HG02970 (cell line): ENCODE data around the gene JSRP1.

Source experiments
- ATAC-seq: cut with Tn5 transposase; IDR thresholded peaks from one replicate; pipeline ENCODE4 v1.9.1; 2021; ENCODE audit warnings: mild to moderate bottlenecking, moderate library complexity, moderate number of reproducible peaks; ENCODE audit not compliant: unreplicated experiment, low FRiP score

Gene JSRP1, protein sequence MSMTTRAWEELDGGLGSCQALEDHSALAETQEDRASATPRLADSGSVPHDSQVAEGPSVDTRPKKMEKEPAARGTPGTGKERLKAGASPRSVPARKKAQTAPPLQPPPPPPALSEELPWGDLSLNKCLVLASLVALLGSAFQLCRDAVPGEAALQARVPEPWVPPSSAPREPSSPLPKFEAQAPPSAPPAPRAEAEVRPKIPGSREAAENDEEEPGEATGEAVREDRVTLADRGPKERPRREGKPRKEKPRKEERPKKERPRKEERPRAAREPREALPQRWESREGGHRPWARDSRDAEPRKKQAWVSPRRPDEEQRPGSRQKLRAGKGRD

DNA sequence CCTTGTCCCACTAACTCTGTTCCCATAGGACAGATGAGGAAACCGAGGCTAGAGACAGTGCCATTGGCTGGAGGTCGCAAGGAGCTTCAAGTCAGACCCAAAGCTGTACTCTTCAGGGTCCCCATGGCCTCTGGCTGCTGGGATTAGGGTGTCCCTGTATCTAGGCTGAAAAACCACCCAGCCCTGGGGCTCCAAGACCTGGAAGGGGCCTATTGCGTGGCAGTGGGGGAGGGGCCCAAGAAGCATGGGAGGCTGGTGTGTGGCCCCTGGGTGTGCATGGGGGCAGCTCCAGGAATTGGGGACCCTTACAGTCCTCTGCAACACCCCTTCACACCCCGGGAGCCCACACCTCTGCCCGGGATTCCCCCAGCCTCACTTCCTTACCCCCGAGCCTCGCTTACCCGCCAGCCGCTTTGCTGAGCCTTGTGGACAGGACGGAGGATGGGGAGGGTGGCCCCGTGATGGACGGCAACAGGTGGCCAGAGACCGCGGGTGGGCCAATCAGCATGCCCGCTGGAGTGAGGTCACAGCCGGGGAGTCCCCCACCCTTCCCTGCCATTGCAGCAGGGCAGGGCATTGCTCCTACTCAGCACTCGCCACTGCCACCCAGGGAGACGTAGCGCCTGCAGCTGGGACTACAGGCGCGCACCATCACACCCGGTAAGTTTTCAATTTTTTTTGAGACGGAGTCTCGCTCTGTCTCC lies at the start of gene JSRP1:
Gene JSRP1, minus strand, starts transcription at position 436 of the 704 bp plus-strand sequence. CDS start 1,103 bp downstream, outside the sequence.
- ATAC-seq: no peak

DNA sequence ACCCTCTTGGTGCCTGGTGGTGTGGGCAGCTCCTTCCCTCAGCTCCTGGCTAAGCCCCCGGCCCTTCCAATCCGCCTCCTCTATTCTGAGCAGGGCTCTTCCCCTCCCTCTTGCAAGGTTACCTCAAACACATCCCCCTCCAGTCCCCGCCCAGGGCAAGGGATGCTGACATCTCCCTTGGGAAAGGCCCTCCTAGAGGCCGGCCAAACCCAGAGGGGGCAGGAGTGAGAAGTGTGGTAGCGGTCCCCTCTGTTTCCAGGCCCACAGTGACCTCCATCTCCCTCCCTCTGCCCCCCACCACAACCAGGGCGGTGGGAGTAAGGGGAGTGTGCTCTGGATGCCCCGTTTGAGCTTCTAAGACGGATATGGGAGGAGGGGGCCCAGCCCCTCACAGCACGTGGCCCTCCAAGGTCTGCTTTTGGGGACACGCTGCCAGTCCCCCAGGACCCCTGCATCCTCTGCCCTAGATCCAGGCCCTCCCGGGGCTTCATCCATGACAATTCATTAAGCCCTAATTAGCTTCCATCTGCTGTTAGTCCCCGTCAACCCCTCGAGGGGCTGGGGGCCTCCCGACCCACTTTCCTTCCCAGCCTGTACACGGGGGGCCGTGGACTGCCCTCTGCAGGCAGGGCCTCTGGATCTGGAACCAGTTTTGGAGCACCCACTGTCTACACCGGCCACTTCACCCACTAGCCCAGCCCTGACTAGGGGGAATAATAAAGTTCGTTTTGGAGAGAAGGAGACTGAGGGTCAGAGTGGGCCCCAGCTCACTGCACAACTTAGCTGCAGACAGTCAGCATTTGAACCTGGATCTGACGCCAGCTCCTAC lies 49.4 kb upstream of the JSRP1 start:
- ATAC-seq: no peak

DNA sequence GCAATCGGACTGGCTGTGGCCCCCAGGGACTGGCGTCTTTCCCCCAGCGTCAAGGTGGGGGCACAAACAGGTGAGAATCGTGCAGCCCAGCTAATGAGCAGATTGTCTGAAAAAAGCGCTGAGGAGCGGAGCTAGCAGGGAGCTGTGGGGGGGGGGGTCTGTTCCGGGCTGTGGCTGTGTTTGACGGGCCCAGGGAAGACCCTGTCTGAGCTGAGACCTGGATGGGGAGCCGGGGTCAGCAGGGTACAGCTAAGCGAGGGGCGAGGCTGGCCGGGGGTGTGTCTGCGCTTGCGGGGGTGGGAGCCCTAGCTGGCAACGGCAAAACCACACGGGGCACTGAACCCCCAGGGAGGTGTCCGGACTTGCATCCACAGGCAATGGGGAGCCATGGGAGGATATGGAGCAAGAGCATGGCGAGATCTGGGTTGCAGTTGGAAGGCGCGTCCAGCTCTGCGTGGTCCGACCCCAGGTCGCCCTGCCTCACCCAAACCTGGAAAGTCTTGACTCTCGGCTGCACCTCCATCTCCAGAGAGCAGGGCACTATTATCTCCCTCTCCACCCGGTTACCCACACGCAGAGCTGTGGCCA lies 47.1 kb upstream of the JSRP1 start:
- no peak for ATAC-seq

DNA sequence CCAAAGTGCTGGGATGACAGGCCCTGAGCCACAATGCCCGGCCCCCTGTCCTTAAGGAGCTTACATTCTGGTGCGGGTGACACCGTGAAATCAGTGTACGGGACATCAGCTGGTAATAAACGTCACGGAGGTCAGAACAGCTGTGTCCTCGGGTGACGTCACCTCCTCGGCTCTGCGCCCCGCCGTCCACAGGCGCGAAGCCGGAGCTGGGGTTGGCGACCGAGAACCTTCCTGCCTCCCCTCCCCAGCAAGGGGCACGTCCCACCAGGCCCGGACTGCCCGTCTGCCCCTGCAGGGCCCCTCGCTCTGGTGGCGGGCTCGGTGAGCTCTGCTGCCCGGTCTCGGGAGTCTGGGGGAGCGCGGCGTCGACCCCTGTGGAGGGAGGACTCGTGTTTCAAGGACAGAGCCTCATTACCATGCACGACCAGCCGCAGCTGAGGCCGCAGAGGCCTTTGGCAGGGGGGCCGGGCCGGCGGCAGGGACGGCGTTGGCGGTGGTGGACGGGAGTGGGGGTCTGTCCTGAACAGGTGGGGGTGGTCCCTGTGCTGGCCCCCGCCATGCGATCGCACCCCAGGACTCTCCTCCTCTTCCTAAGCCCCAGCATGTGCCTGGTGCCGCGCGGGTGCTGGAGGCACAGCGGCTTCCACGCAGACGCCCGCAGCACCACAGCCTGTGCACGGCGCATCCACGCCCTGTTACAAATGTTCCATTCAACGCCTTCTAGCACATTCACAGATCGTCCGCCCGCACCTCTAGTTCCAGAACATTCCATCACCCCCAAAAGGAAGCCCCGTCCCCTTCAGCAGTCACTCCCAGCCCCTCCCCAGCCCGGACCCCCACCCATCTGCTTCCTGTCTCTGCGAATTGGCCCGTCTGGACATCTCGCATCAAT lies 46.3 kb upstream of the JSRP1 start:
- no peak for ATAC-seq

DNA sequence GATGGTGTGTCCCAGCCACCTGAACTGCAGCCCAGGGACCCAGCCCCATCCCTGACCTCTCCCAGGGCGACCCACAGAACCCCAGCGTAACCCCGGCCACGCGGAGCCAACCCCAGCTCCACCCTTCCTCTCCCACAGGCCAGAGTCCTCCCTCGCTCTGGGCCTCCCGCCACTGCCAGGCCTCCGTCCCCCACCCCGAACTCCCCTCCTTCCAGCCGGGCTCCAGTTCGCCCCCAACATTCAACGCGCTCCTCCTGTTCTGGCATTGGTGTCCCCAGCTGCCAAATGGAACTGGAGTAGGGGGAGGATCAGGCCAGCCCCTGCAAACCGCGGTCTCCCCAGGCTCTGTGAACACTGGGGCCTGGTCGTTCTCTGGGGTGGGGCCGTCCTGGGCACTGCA lies 44.3 kb upstream of the JSRP1 start:
- ATAC-seq: no peak

DNA sequence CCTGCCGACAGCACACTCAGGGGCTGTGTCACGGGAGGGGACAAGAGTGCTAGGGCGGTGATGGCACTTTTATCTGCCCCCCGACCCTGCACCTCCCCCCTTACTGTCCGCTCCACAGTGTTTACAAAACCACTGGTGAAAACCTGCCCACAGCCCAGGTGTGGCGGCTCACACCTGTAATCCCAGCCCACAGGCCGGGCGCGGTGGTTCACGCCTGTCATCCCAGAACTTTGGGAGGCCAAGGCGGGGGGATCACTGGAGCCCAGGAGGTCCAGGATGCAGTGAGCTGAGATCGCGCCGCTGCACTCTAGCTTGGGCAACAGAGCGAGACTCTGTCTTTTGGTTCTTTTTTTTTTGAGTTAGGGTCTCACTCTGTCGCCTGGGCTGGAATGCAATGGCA lies 39.9 kb upstream of the JSRP1 start:
- no peak for ATAC-seq

DNA sequence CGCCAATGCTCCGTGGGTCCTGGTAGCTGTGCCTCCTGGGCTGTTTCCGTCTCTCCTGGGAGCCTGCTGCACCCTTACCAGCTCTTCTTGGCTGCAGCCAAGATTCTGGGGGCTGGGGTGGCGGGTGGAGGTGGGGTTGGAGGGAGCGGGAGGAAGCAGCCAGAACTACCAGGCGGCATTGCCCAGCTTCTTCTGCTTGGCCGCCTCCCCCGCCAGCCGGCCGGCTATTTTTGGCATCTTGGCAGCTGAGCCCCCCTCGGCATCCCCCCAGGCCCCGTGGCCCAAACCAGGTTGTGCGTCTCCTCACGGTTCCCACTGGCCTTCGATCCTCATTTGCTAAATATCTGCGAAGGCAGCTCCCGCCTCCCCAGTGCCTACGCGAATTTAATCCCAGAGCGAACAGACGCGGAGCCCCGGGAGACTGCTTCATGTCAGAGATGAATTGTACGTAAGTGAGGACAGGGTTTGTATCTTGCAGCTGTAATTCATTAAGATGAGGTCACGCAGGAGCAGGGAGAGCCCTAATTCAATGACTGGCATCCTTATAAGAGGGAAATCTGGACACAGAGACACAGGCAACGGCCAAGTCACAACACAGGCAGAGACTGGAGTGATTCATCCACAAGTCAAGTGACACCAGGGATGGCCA lies 38.6 kb upstream of the JSRP1 start:
- ATAC-seq: no peak

DNA sequence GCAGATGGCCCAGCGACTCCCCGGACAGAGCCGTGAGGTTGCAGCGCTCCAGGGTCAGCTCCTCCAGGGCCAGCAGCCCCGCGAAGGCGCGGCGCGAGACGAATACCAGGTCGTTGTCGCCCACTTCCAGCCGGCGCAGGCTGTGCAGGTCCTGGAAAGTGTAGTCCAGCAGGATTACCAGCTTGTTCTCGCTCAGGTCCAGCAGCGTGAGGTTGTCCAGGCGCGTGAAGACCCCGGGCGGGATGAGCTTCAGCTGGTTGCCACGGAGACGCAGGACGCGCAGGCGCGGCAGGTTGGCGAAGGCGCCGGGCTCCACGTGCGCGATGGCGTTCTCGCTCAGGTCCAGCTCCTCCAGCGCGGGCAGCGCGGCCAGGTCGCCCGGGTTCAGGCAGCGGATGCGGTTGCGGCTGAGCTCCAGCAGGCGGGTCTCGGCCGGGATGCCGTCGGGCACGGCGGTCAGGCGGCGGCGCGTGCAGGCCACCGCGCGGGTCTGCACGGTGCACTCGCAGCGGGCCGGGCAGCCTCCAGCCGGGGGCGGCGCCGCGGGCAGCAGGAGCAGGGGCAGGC lies 35.1 kb upstream of the JSRP1 start:
- no peak for ATAC-seq

DNA sequence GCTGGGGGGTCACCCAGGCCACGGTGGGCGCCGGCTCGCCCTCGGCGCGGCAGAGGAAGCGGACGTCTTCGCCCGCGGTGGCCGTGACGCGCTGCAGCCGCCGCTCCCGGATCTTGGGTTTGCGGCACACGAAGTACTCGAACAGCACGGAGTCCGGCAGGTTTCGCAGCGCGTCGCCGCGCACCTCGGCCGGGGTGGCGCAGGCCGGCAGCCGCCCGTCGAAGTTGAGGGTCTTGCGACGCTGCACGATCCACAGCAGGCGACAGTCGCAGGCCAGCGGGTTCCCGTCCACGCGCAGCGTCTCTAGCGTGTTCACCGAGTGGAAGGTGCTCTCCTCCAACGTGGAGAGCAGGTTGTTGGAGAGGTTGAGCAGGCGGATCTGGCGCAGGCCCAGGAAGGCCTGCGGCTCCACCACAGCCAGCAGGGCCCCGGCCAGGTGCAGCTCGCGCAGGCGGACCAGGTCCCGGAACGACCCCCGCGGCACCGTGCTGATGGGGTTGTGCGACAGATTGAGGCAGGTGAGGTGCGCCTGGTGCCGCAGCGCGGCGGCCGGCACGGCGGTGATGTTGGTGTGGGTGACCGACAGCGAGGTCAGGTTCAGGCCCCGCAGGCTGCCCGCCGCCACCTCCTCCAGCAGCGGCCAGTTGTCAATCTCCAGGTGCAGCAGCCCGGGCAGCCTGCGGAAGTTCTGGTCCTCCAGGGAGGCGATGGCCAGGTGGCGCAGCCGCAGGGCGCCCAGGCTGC lies 34.4 kb upstream of the JSRP1 start:
- ATAC-seq: no peak

DNA sequence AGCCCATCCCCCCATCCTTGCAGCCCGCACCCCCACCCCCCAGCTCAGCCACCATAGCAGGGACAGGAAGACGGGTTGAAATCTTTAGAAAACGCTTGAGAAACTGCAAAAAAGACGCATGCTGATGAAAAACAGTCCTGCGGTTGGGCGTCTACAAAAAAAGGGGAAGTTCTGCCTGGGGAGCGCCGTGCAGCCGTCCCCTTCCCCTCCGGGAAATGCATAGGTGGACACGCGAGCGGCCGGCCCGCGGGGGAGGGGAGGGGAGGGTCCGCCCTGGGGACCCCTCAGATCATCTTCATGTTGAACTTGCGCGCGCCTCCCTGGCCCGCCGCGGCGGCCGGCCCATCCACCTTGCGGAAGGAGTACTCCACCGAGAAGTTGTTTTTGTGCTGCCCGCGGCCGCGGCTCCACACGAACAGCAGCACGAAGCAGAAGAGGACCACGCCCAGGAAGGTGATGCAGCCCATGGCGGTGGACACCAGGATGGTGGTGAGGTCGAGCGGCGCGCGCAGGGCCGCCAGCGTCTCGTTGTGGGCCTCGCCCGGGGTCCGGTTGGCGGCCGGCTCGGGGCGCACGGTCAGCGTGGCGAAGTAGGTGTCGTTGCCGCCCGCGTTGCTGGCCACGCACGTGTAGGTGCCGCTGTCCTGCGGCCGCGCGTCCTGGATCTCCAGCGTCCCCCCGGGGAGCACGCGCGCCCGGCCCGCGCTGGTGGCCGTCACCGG lies 33.7 kb upstream of the JSRP1 start:
- no peak for ATAC-seq

DNA sequence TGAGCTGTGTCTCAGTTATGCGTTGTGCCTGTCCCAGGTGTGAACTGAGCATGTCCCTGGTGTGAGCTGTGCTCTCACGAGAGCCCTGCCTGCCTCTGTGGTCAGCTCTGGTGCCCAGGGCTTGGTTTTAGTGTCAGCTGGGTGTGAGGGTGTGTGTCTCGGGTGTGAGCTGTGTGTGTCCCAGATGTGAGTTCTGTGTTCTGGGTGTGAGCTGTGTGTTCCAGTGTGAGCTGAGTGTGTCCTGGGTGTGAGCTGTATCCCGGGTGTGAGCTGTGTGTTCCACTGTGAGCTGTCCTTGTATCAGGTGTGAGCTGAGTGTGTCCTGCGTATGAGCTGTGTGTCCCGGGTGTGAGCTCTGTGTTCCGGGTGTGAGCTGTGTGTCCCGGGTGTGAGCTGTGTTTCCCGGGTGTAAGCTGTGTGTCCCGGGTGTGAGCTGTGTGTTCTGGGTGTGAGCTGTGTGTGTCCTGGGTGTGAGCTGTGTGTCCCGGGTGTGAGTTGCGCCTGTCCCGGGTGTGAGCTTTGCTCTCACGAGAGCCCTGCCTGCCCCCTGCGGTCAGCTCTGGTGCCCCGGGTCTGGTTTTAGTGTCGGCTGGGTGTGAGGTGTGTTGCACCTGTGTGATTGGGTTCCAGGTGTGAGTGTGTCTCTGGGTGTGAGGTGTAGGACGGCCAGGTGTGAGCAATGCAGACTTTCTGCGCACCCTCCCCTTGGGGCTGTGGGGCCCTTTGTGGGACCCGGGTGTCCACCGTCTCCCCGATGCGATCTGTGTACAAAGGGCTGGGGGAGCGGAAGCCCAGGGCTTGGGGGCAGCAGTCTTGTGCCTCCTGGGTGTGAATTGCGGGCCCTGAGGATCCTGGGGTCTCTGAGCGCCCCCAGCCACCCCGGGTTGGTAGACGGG lies 32.8 kb upstream of the JSRP1 start:
- ATAC-seq: no peak

DNA sequence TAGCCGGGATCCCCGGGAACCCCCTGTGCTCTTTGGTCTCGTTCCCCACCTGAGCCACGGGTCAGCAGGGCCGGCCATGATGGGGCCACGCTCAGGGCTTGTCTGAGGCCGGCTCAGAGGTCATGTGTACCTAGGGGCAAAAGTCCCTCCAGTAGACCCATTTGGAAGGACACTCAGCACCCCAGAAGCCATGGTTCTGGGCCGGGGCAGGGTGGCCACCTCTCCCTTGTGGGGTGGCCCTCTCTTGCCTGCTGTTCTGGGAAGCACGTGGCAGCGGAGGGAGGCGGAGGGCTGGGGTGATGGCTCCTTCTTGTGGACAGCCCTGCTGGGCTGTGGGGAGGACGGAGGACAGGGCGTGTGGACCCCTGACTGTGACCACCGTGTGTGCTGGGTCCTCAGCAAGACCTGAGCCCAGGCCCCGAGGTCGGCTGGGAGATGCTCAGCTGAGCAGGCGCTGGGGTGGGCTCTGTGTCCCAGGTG lies 32.2 kb upstream of the JSRP1 start:
- ATAC-seq: no peak

DNA sequence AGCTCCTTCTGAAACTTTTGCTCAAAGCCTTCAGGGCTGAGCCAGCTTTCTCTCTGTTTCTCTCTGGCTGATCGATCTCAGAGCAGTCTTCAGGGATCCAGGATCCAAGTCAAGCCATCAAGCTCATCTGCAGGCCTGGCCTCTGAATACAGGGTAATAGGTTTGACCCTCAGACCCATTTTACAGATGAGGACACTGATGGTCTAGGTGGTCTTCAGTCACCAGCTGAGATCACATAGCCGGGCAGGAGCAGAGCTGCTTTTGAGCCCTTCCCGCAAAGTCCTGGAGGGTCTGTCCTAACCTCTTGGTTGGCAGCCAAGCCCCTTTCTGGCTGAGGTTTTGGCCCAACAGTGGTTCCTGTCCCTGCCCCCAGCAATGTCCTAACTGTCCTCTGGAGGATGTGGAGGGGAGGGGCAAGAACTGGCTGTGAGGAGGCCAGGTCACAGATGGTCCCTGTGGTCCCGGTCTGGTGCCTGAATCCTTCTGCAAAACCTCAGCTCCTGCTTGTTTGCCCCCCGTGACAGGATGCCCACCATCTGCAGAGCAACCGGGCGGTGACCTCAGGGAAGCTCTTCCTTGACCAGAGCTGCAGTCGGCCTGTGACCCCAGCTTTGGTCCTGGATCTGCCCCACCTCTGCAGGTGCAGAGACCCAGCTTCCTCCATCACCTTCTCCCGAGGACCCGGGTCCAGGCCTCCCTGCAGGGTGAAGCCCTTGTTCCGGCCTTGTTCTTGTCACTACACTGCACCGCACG lies 31.5 kb upstream of the JSRP1 start:
- no peak for ATAC-seq

DNA sequence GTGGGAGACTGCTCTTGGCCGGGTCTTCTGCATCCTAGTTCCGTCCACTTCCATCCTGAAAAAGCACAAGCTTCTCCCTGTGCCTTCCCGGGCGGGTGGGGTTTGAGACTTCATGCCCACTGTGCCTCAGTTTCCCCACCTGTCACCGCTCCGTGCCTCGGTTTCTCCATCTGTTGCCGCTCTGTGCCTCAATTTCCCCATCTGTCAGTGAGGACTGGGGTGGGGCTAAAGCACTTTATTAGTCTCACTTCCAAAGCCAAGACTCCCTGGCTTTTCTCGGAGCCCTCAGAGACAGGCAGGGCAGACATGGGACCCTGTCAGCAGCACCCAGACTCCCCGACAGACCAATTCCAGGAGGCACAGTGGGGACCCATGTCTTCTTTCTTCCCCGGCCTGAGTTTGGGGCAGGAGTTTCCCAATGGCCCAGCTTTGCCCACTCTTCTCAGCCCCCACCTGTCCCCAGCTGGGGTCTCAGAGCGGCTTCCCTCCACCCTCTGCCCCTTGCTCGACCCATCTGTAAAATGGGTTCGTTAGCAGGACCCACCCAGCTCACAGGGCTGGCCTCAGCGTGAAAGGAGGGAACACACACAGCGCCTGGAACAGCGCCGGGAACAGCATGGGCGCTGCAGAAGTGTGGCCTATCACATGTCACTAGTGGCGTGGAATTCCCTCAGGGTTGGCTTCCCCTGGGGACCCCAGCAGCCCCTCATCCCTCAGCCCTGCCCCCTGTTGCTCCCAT lies 30.4 kb upstream of the JSRP1 start:
- ATAC-seq: no peak

DNA sequence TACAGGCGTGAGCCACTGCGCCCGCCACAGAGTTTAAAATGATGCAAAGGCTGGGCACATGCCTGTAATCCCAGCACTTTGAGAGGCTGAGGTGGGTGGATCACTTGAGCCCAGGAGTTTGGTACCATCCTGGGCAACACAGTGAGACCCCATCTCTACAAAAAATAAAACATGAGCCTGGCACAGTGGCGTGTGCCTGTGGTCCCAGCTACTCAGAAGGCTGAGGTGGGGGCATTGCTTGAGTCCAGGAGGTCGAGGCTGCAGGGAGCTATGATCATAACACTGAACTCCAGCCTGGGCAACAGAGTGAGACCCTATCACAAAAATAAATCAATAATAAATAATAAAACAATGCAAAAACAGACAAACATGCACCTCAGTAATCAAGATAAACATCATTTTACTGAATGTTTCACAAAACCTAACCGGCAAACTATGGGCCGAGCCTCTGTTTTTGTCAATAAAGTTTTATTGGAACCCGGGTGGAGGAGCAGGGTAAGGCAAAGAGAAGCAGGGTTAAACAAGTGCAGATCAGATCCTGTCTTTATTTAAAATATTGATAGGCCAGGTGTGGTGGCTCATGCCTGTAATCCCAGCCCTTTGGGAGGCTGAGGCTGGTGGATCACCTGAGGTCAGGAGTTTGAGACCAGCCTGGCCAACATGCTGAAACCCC lies 27.8 kb upstream of the JSRP1 start:
- no peak for ATAC-seq
